AG09309 (cell line): ENCODE measurements around the gene SLC6A6.

Experiments used
- DNase-seq: peaks from one replicate; pipeline ENCODE4 v3.0.0-alpha.2; 2010; ENCODE audit warnings: low read depth
- H3K4me3 ChIP-seq: 2 replicates; pipeline ENCODE4 v1.5.1; 2011; ENCODE audit warnings: mild to moderate bottlenecking, low read depth, low read length, moderate library complexity; ENCODE audit not compliant: control insufficient read depth
- TF ChIP-seq, protein P1 (sequence below): IDR thresholded peaks from 2 replicates; pipeline ENCODE4 v1.5.1; 2011; ENCODE audit warnings: mild to moderate bottlenecking, low read depth, low read length, inconsistent platforms; ENCODE audit not compliant: insufficient read depth, control insufficient read depth; ENCODE audit errors: missing control alignments

The SLC6A6 gene

DNA sequence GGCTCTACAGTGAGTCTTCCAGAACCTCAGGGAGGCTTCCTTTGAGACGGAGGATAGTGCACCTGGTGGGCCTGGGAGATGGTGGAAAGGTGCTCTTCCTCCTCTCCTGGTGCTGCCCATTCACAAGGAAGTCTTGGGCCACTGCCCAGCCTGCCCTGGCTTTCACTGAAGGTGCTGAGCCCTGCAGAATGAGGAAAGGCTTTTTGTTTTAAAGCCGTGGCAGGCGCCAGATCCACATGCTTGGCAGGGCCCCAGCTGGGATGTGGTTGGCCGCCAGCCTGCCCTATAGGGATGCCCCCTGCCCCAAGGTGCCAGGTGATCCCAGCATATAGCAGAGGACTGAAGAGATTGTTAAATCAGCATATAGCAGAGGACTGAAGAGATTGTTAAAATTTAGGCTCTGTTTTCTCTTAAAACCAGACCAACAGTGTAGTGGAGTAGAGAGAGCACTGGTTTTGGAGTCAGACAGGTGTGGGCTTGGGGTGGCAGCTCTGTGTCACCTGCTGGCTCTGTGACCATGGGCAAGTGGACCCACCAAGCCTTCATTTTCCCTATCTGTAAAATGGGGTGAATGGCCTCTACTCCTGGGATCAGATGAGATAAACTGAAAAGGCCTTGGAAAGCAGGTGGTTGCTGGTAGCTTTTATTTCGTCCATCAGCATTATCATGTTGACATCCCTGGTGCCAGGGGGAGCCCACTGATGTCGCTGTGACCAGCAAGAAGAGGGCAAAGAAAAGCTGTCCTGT, 53.3 kb downstream of the SLC6A6 start:
- DNase-seq, result no peak
- no peak overlapping the region for H3K4me3 ChIP-seq
- TF ChIP-seq, protein P1, sequence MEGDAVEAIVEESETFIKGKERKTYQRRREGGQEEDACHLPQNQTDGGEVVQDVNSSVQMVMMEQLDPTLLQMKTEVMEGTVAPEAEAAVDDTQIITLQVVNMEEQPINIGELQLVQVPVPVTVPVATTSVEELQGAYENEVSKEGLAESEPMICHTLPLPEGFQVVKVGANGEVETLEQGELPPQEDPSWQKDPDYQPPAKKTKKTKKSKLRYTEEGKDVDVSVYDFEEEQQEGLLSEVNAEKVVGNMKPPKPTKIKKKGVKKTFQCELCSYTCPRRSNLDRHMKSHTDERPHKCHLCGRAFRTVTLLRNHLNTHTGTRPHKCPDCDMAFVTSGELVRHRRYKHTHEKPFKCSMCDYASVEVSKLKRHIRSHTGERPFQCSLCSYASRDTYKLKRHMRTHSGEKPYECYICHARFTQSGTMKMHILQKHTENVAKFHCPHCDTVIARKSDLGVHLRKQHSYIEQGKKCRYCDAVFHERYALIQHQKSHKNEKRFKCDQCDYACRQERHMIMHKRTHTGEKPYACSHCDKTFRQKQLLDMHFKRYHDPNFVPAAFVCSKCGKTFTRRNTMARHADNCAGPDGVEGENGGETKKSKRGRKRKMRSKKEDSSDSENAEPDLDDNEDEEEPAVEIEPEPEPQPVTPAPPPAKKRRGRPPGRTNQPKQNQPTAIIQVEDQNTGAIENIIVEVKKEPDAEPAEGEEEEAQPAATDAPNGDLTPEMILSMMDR, result no peak

GRCh38 chr3:14456794-14457193, 54.4 kb downstream of the SLC6A6 start:
- no peak overlapping the region for H3K4me3 ChIP-seq
- no peak for DNase-seq
- TF ChIP-seq, protein P1, result no peak

GRCh38 chr3:14457481-14457880, 55.1 kb downstream of the SLC6A6 start:
- H3K4me3 ChIP-seq, result no peak overlapping the region
- TF ChIP-seq, protein P1, result no peak
- DNase-seq, result no peak

GRCh38 chr3:14457999-14458398, 55.6 kb downstream of the SLC6A6 start:
- no peak for DNase-seq
- TF ChIP-seq, protein P1, result no peak

GRCh38 chr3:14458434-14459275, 56.2 kb downstream of the SLC6A6 start:
- TF ChIP-seq, protein P1, result no peak
- H3K4me3 ChIP-seq, result no peak overlapping the region
- no peak for DNase-seq

More at GRCh38 chr3:14457999-14458398, 55.6 kb downstream of the SLC6A6 start:
- H3K4me3 ChIP-seq, result no peak overlapping the region

DNA sequence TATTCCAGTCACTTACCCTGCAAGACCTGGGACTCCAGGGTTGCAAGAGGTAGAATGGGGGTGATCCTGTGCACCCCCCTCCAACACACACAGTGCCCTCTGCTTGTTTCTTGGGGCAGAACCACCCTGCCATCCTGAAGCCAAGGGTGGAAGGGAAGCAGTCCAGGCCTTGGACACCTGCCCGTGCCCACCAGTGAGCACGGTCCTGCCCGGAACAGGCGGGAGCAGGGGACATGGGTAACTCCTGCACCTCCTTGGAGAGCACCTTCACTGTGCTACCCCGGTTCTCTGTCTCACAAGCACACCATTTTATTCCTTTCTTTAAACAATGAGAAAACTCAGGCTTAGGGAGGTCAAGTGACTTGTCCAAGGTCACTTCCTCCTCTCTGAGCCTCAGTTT, 57.0 kb downstream of the SLC6A6 start:
- no peak overlapping the region for H3K4me3 ChIP-seq
- TF ChIP-seq, protein P1, result no peak
- DNase-seq, result no peak
